Stomach (tissue), 9 donors: ENCODE measurements around the gene LIN37. TPM values are rescaled to one million over a fixed set of nuclear protein-coding genes. Genes with fewer than 3 reads are reported as not detected.
A peak's percentile ranks its signal among the peaks of the same experiment; 100 is the strongest.

Experiments used
- DNase-seq, 2 donors: peaks; one replicate each; pipeline versions ENCODE4 v3.0.0 to v3.0.0-alpha.2; 2013 to 2019
- H3K27ac ChIP-seq, 5 donors: fragments of 200-600 bp in 4 of 5; sonication (generic) in 4 of 5; one replicate each; pipeline ENCODE4 v1.5.1; 2013 to 2019; ENCODE audit warnings: mild to moderate bottlenecking in 1 of 5, moderate library complexity in 1 of 5
- H3K27me3 ChIP-seq, 3 donors: fragments of 200-600 bp; sonication (generic); one replicate each; pipeline ENCODE4 v1.5.1; 2017 to 2019; ENCODE audit warnings: mixed run types in 1 of 3
- H3K36me3 ChIP-seq, 4 donors: fragments of 200-600 bp; sonication (generic); 1 replicate in 3 of 4; 2 replicates in 1 of 4; pipeline ENCODE4 v1.5.1; 2016 to 2019
- H3K4me1 ChIP-seq, 4 donors: fragments of 200-600 bp; sonication (generic); one replicate each; pipeline ENCODE4 v1.5.1; 2016 to 2019
- H3K4me3 ChIP-seq, 4 donors: fragments of 200-600 bp; sonication (generic) in 3 of 4; one replicate each; pipeline ENCODE4 v1.5.1; 2016 to 2019; ENCODE audit warnings: mild to moderate bottlenecking in 1 of 4
- H3K9me3 ChIP-seq, 4 donors: fragments of 200-600 bp; sonication (generic); one replicate each; pipeline ENCODE4 v1.5.1; 2016 to 2019
- EP300 ChIP-seq: sonication (generic); formaldehyde crosslinking; IDR thresholded peaks from one replicate; pipeline ENCODE4 v1.6.1; 2017; ENCODE audit warnings: antibody characterized with exemption
- POLR2A ChIP-seq, 4 donors: fragments of 450-650 bp; IDR thresholded peaks; one replicate each; pipeline ENCODE4 v1.6.1; 2016; ENCODE audit warnings: antibody characterized with exemption in 4 of 4, control low read depth in 2 of 4, mild to moderate bottlenecking in 1 of 4, moderate library complexity in 1 of 4
- POLR2AphosphoS5 ChIP-seq, 3 donors: sonication (generic); formaldehyde crosslinking; IDR thresholded peaks; one replicate each; pipeline ENCODE4 v1.6.1; 2016; ENCODE audit warnings: antibody characterized with exemption in 3 of 3
- WGBS, 5 donors: extraction: QIAGEN DNeasy Blood & Tissue Kit in 3 of 5; methylation state at CpG; one replicate each; pipeline versions ENCODE4 v1.1.5 to v1.1.7; 2013 to 2018; 5-methylcytosine and 5-hydroxymethylcytosine counted together
- intact Hi-C: fragments of 100-400 bp; cut with DNase I; formaldehyde crosslinking; loops from one replicate; pipeline ENCODE4 v1.15.1; 2023; ENCODE audit warnings: low total_unique reads
- polyA plus RNA-seq, 3 donors: library from polyadenylated mRNA; stranded (reverse); fragments of 200-250 nt; gene quantifications; one replicate each; pipeline ENCODE4 v1.2.3, GENCODE V29; 2013
- total RNA-seq, 5 donors: library from RNA; depleted of rRNA; stranded (reverse); fragments of >200 nt; gene quantifications; one replicate each; pipeline versions ENCODE4 v1.1.0 to v1.2.3, GENCODE V29; 2014 to 2016
- TF ChIP-seq, protein P1 (sequence below), 7 experiments: fragments of 450-650 bp in 4 of 7; fragments of 200-600 bp in 3 of 7; sonication (generic) in 3 of 7; IDR thresholded peaks; one replicate each; pipeline ENCODE4 v1.5.1; 2016 to 2019; ENCODE audit warnings: antibody characterized with exemption in 7 of 7, control low read depth in 2 of 7, mild to moderate bottlenecking in 1 of 7
- donor health status: healthy with polysubstance abuse.
- donor health status: Bipolar disorder and iron deficiency.
- donor health status: healthy.

Gene LIN37
- total and polyA plus RNA-seq, 8 donors: 2.3 to 44.9 (median 20.9) TPM

- Histone ChIP-seq H3K27ac (peak overlapping the region; percentile 75 to 95 (median 87)), H3K9me3 (no peaks in the 10 kb centered on the region), H3K27me3 (no peaks in the 10 kb centered on the region), H3K4me1 (peaks cover 25 to 57% (median 46%) of the 10 kb centered on the region in 4 donors), H3K4me3 (peak overlapping the region; percentile 93 to 99 (median 96)), H3K36me3 (peaks cover 30 to 41% (median 40%) of the 10 kb centered on the region in 4 donors)
- intact Hi-C loops: loop anchor here (10.0 kb wide), 1 partner anchor 174 kb away; the partner anchor contains the start of gene TMEM147
- peak; percentile 32 to 59 for DNase-seq
- WGBS, 5 donors: 0 to 2% (median 1%) methylated on average over 23 to 42 of the region's 42 CpGs
- TF ChIP-seq POLR2AphosphoS5 (IDR thresholded peaks at IDR 0.05) (no peak), POLR2A (IDR thresholded peaks at IDR 0.05) (no peak)
- TF ChIP-seq, protein P1, sequence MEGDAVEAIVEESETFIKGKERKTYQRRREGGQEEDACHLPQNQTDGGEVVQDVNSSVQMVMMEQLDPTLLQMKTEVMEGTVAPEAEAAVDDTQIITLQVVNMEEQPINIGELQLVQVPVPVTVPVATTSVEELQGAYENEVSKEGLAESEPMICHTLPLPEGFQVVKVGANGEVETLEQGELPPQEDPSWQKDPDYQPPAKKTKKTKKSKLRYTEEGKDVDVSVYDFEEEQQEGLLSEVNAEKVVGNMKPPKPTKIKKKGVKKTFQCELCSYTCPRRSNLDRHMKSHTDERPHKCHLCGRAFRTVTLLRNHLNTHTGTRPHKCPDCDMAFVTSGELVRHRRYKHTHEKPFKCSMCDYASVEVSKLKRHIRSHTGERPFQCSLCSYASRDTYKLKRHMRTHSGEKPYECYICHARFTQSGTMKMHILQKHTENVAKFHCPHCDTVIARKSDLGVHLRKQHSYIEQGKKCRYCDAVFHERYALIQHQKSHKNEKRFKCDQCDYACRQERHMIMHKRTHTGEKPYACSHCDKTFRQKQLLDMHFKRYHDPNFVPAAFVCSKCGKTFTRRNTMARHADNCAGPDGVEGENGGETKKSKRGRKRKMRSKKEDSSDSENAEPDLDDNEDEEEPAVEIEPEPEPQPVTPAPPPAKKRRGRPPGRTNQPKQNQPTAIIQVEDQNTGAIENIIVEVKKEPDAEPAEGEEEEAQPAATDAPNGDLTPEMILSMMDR (IDR thresholded peaks at IDR 0.05): no peak
These were observed 29.9 kb upstream of the LIN37 start for GRCh38 chr19:35718345-35719041.

DNA sequence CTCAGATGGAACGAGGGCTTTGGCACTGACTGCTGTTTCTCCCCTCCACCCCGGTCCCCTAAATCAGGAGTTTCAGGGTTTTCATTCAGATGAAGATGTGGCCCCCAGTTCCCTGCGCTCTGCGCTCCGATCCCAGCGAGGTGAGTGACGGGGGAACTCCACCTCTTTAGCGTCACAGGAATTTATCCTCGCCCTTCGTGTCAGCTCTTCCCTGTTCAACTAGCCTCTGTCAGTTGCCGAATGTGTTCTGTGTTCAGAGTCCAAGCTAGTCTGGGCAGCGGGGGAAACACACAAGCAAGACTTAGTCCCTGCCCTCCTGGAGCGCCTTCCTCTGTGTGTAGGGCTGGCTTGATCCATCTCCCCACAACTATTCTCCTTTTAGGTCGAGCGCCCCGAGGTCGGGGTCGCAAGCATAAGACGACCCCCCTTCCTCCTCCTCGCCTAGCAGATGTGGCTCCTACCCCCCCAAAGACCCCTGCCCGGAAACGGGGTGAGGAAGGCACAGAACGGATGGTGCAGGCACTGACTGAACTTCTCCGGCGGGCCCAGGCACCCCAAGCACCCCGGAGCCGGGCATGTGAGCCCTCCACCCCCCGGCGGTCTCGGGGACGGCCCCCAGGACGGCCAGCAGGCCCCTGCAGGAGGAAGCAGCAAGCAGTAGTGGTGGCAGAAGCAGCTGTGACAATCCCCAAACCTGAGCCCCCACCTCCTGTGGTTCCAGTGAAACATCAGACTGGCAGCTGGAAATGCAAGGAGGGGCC is 28.8 kb upstream of the LIN37 start:
- H3K4me1 ChIP-seq: peaks cover 25 to 57% (median 46%) of the 10 kb centered on the region in 4 donors
- intact Hi-C loops: loop anchor here (10.0 kb wide), 1 partner anchor 175 kb away; the partner anchor contains the start of gene TMEM147
- peak in 1 of 2 donors; percentile 16 for DNase-seq
- peak overlapping the region in 3 of 4 donors; percentile 93 to 99 (median 98) for H3K4me3 ChIP-seq
- H3K27ac ChIP-seq: peak overlapping the region in 2 of 5 donors; percentile 87 to 94
- no peaks in the 10 kb centered on the region for H3K27me3 ChIP-seq
- H3K36me3 ChIP-seq: peaks cover 41 to 52% (median 51%) of the 10 kb centered on the region in 4 donors
- WGBS, 5 donors: 84 to 89% (median 86%) methylated on average over 30 to 32 of the region's 32 CpGs
- H3K9me3 ChIP-seq: no peaks in the 10 kb centered on the region
- TF ChIP-seq EP300 (no peak), POLR2AphosphoS5 (IDR thresholded peaks at IDR 0.05) (no peak), POLR2A (IDR thresholded peaks at IDR 0.05) (no peak)
- TF ChIP-seq, protein P1 (IDR thresholded peaks at IDR 0.05): no peak

- H3K4me3 ChIP-seq: no peak overlapping the region
- 88 to 94% (median 92%) methylated on average over 9 of the region's 9 CpGs for WGBS, 5 donors
- no peak for DNase-seq
- H3K4me1 ChIP-seq: peaks cover 25 to 53% (median 45%) of the 10 kb centered on the region in 4 donors
- no peaks in the 10 kb centered on the region for H3K27me3 ChIP-seq
- H3K36me3 ChIP-seq: peaks cover 46 to 58% (median 56%) of the 10 kb centered on the region in 4 donors
- intact Hi-C loops: no loop called here
- no peak overlapping the region for H3K27ac ChIP-seq
- TF ChIP-seq EP300 (no peak), POLR2AphosphoS5 (IDR thresholded peaks at IDR 0.05) (no peak), POLR2A (IDR thresholded peaks at IDR 0.05) (no peak)
- TF ChIP-seq, protein P1 (IDR thresholded peaks at IDR 0.05): no peak
- H3K9me3 ChIP-seq: no peaks in the 10 kb centered on the region
These were observed 28.2 kb upstream of the LIN37 start for GRCh38 chr19:35720163-35720524.

- WGBS, 5 donors: 87 to 95% (median 88%) methylated on average over 6 to 17 of the region's 17 CpGs
- Histone ChIP-seq H3K27ac (no peak overlapping the region), H3K27me3 (no peaks in the 10 kb centered on the region), H3K4me3 (no peak overlapping the region), H3K4me1 (peaks cover 22 to 48% (median 40%) of the 10 kb centered on the region in 4 donors), H3K9me3 (no peaks in the 10 kb centered on the region), H3K36me3 (peaks cover 51 to 63% (median 61%) of the 10 kb centered on the region in 4 donors)
- TF ChIP-seq POLR2AphosphoS5 (IDR thresholded peaks at IDR 0.05): no peak
- no peak for TF ChIP-seq POLR2A (IDR thresholded peaks at IDR 0.05)
- no peak for TF ChIP-seq EP300
- TF ChIP-seq, protein P1 (IDR thresholded peaks at IDR 0.05): no peak
- intact Hi-C loops: no loop called here
- peak in 1 of 2 donors; percentile 7 for DNase-seq
These were observed 27.7 kb upstream of the LIN37 start for GRCh38 chr19:35720648-35721047.
